Lung (tissue), 12 donors: ENCODE measurements around the gene DNAJC2. TPM values are rescaled to one million over a fixed set of nuclear protein-coding genes. Genes with fewer than 3 reads are reported as not detected.

Experiments
- ATAC-seq: fragments of 200-7000 bp; cut with Tn5 transposase; one replicate; pipeline ENCODE4 v1.9.1; 2020; ENCODE audit warnings: moderate number of reproducible peaks; ENCODE audit not compliant: insufficient read depth, low FRiP score
- DNase-seq, 3 donors: peaks; one replicate each; pipeline ENCODE4 v3.0.0-alpha.2; 2013 to 2017
- H3K27ac ChIP-seq, 2 donors: one replicate each; pipeline ENCODE4 v1.5.1; 2013; ENCODE audit warnings: mild to moderate bottlenecking in 2 of 2, moderate library complexity in 2 of 2, control low read depth in 1 of 2, inconsistent platforms in 1 of 2, low read depth in 1 of 2, low read length in 1 of 2
- H3K27me3 ChIP-seq, 3 donors: one replicate each; pipeline ENCODE4 v1.5.1; 2013; ENCODE audit warnings: low read length in 2 of 3; ENCODE audit not compliant: control insufficient read depth in 3 of 3, insufficient read depth in 3 of 3
- H3K36me3 ChIP-seq, 4 donors: one replicate each; pipeline ENCODE4 v1.5.1; 2013; ENCODE audit warnings: low read length in 4 of 4, mild to moderate bottlenecking in 1 of 4, moderate library complexity in 1 of 4; ENCODE audit not compliant: control insufficient read depth in 4 of 4, insufficient read depth in 4 of 4
- H3K4me1 ChIP-seq, 5 donors: one replicate each; pipeline ENCODE4 v1.5.1; 2013; ENCODE audit warnings: low read length in 5 of 5, mild to moderate bottlenecking in 2 of 5, moderate library complexity in 1 of 5; ENCODE audit not compliant: control insufficient read depth in 5 of 5, insufficient read depth in 5 of 5
- H3K4me3 ChIP-seq: one replicate; pipeline ENCODE4 v1.5.1; 2013; ENCODE audit warnings: mild to moderate bottlenecking, control low read depth, moderate library complexity
- H3K9ac ChIP-seq, 2 donors: one replicate each; pipeline ENCODE4 v1.5.1; 2013; ENCODE audit warnings: low read length in 2 of 2, control low read depth in 1 of 2; ENCODE audit not compliant: insufficient read depth in 1 of 2
- H3K9me3 ChIP-seq, 4 donors: one replicate each; pipeline ENCODE4 v1.5.1; 2013; ENCODE audit warnings: low read length in 3 of 4, mild to moderate bottlenecking in 1 of 4, moderate library complexity in 1 of 4; ENCODE audit not compliant: control insufficient read depth in 4 of 4, insufficient read depth in 3 of 4
- CTCF ChIP-seq: IDR thresholded peaks from 2 replicates; pipeline ENCODE4 v1.5.1; 2012; ENCODE audit warnings: mild to moderate bottlenecking; ENCODE audit errors: control extremely low read depth, extremely low read depth
- WGBS, 2 donors: extraction: QIAGEN DNeasy Blood & Tissue Kit; methylation state at CpG; one replicate each; pipeline ENCODE4 v1.1.7; 2013; 5-methylcytosine and 5-hydroxymethylcytosine counted together
- polyA plus RNA-seq, 2 donors: library from polyadenylated mRNA; stranded (reverse); fragments of 200-250 nt; gene quantifications; one replicate each; pipeline ENCODE4 v1.2.1, GENCODE V29; 2013
- total RNA-seq, 2 donors: library from RNA; depleted of rRNA in 1 of 2; stranded (reverse); fragments of >200 nt in 1 of 2; gene quantifications; one replicate each; pipeline ENCODE4 v1.2.1, GENCODE V29; 2014 to 2021
- donor health status: control.
- donor health status: control.
- donor health status: Bipolar disorder and iron deficiency.
- donor health status: healthy.
- donor health status: DM: yes; HTN: yes; CAD: no.

The DNAJC2 gene
- total and polyA plus RNA-seq, 4 donors = 17.9 to 27.7 (median 20.0) TPM

DNA sequence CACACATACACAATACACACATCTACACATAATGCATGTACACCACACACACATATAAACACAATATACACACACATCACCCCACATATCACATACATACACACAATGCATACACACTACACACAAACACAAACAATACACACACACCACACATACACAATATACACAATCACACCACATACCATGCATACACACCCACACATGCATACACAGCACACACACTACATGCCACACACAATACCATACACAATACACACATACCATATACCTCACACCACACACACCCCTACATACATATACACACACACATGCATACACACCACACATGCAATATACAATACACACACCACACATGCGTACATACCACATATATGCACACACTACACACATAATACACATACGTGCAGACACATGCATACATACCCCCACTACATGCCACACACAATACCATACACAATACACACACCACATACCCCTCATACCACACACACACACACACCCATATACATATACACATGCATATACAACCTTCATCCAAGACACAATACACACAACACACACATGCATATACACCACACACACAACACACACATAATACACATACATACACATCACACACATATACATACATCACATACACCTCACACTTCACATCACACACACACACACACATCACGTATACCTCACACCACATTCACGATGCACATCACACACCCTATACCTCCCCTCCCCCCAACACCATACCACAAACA is 36.9 kb upstream of the DNAJC2 start:
- DNase-seq (no peak), ATAC-seq (no peak)
- WGBS, 2 donors = 94 to 97% methylated on average over 4 of the region's 4 CpGs
- H3K9me3 ChIP-seq = no peaks in the 10 kb centered on the region
- H3K27me3 ChIP-seq = peaks cover 0 to 3% (median 0%) of the 10 kb centered on the region in 3 donors
- TF ChIP-seq CTCF = no peak
- no peaks in the 10 kb centered on the region for H3K4me1 ChIP-seq
- H3K36me3 ChIP-seq = no peaks in the 10 kb centered on the region
- no peak overlapping the region for H3K4me3 ChIP-seq
- H3K9ac ChIP-seq = no peak overlapping the region
- no peak overlapping the region for H3K27ac ChIP-seq

DNA sequence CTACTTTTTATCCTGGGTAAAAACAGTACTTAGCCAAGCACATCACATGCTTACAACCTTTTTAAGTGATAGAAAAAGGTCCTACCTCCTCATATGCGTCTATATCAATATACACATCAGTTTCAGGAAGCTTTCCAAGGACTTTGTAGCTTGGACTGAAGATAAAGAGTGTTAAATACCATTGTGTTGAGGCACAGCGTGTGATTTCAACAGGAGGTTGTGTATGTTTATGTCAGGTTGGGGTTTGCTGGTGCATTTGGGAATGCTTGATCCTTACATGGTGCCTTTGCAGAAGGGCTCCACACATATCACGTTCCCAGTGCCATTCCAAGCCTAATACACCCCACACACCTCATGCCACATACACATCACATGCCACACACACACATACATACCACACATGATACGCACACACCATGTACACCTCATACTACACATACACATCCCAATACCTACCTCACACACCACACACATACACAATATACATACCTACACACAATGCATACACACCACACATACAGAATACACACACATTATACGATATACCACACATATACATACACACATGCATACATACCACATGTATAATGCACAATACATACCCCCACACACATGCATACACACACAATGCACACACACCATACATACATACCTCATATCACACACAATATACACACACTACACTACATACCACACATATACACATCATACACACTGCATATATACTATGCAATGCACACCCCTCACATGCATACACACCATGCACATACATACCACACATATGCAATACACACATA is 36.0 kb upstream of the DNAJC2 start:
- no peak for ATAC-seq
- Histone ChIP-seq H3K27me3 (peaks cover 0 to 3% (median 0%) of the 10 kb centered on the region in 3 donors), H3K4me1 (no peaks in the 10 kb centered on the region), H3K27ac (no peak overlapping the region), H3K9ac (no peak overlapping the region), H3K36me3 (no peaks in the 10 kb centered on the region), H3K9me3 (no peaks in the 10 kb centered on the region), H3K4me3 (no peak overlapping the region)
- WGBS, 2 donors = 76 to 83% methylated on average over 5 of the region's 5 CpGs
- no peak for DNase-seq
- TF ChIP-seq CTCF = no peak

DNA sequence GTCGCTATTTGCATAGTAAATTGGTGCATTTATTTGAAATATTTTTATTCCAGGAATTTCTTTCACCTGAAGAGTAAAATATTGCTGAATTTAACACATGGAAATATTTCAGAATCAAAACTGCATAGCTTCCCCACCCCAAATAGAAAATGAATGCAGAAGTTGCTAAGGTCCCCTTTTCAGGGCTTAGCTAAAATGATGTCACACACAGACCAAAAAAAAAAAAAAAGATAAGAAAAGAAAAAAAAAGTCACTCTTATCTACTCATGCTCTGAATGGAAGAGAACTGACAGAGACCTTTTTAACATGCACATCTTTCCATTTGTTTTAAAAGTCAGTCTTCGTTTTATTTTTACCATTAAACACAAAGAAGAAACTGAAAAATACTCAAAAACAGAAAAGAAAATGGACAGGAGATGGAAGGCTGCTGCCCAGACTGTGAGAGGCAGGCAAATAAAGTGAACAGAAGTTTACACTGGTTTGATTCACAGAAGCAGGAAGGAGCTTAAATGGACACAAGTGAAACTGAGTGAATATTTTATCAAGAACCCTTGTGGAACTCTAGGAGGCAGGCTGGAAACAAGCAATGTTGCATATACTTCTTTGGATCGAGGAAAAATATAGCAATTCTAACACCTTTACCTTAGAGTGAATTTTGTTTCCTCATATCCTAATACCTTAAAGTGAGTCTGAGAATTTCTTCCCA is 34.9 kb upstream of the DNAJC2 start:
- Histone ChIP-seq H3K4me3 (no peak overlapping the region), H3K9me3 (no peaks in the 10 kb centered on the region), H3K4me1 (no peaks in the 10 kb centered on the region), H3K27ac (no peak overlapping the region), H3K36me3 (no peaks in the 10 kb centered on the region), H3K27me3 (peaks cover 0 to 3% (median 0%) of the 10 kb centered on the region in 3 donors), H3K9ac (no peak overlapping the region)
- ATAC-seq = no peak
- TF ChIP-seq CTCF = no peak
- 73 to 74% methylated on average over 3 of the region's 3 CpGs for WGBS, 2 donors
- no peak for DNase-seq
